GM19468 (cell line): ENCODE measurements around the gene CRTAP.
"Not testable (repeated sequence)": the region's sequence is repeated elsewhere in the genome, so short reads cannot be mapped to it uniquely, and the experiment has no call there.

Source experiments
- ATAC-seq: cut with Tn5 transposase; IDR thresholded peaks from one replicate; pipeline ENCODE4 v1.9.1; 2021; ENCODE audit warnings: mild to moderate bottlenecking, moderate library complexity, moderate number of reproducible peaks; ENCODE audit not compliant: unreplicated experiment; ENCODE audit errors: extremely low read depth

Gene CRTAP

DNA sequence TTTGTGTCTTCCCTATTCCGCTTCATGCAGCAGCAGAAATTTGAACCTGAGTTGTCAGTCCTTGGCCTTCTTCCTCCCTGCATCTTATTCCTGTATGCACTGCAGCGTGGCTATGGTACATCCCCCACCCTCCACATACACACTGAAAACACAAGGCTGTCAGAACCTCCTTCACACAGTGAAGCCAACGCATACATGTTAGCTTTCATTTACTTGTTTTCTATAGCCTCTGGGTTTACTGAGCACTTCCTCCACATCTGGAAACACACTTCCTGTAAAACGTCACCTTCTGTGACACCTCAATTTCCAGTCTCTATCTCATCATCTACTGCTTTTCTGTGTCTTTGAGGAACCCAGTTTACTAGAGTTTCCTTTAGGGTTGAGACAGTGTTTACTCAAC is 57.8 kb downstream of the CRTAP start:
- ATAC-seq: no peak

DNA sequence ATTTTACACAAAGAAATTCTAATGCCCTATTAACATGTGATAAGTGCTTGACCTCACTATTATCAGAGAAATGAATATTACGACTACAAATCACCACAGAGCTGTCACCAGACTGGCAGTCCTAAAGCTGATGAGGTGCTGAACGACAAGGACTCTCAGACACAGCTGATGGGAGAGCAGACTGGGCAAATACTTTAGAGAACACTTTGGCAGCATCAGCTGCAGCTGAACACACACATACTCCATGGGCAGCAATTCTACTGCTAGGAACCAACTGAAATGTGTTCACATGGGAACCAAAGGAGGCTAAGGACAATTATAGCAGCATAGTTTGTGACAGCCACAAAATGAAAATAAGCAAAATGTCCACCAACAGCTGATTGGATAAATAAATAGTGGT is 59.3 kb downstream of the CRTAP start:
- ATAC-seq: no peak

DNA sequence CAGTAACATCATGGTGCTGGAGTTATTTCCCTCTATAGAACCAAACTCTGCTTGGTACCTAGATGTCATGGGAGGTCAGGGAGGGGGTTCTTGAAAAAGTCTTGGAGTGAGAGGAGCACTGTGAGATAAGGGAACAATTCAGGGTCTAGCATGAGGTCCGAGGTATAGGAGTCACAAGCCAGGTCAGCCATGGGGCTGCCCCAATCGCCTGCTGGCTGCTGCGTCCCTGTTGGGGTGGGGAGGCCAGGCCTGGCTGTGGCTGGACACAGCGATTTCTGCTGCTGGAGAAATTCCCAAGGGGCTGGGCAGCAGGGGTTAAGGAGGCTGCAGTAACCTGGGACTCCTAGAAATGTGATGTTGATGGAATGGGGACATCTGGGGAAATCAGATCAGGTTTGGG is 59.9 kb downstream of the CRTAP start:
- no peak for ATAC-seq

GRCh38 chr3:33174095-33174494 is 60.3 kb downstream of the CRTAP start:
- ATAC-seq: no peak

DNA sequence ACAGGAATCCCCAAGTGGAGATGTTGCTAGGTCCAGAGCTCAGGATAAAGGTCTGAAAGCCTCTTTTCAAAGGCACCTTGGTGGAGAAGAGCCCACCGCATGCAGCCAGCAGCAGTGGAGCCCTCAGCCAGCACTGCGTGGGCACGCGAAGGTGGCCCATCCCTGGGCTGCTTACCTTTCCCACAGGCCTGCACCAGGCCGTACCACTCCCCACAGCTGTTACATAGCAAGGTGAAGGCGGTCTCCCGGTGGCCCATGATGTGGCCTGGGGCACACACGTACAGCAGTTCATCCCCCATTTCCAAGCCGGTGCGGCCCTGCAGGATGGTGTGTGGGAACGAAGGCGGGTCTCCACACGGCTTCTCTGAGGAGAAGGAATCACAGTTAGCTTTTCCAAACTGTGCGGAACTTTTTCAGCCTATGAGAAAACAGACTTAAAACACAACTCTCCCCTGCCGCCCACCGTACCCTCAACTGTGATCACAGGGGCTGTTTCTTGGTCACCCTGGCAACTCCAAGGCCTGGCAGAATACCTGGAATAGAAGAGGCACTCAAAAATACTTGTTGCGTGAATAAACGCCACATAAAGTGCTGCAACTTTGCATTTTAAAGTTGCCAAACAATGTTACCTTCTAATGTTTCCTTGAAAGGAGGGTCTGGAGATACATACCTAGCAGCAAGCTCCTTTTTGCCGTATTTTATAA is 61.0 kb downstream of the CRTAP start:
- no peak for ATAC-seq

DNA sequence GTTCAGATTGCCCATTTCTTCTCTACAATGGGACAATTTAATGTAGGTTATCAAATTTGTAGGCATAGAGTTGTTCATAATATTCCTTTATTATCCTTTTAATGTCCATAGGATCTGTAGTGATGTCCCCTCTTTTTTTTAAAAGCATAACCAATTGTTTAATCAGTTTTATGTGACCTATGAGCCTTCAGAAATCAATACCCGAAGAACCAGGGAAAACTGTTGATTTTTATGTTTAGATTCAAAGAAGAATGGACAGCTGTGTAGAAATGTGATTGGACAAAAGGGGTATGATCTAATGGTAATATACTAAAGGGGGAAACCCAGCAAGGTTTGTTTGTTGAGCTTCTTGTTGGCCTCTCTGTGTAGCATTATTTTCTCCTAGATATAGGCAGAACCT is 65.3 kb downstream of the CRTAP start:
- no peak for ATAC-seq

DNA sequence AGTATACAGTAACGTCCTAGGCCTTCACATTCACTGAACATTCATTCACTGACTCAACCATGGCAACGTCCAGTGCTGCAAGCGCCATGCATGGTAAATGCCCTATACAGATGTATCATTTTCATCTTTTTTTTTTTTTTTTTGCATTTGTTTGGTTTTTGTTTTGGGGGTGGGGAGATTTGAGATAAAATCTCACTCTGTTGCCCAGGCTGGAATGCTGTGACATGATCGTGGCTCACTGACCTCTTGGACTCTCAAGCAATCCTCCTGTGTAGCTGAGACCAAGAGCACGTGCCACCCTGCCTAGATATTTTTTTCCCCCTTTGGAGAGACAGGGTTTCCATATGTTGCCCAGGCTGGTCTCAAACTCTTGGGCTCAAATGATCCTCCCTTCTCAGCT is 67.4 kb downstream of the CRTAP start:
- ATAC-seq: no peak

DNA sequence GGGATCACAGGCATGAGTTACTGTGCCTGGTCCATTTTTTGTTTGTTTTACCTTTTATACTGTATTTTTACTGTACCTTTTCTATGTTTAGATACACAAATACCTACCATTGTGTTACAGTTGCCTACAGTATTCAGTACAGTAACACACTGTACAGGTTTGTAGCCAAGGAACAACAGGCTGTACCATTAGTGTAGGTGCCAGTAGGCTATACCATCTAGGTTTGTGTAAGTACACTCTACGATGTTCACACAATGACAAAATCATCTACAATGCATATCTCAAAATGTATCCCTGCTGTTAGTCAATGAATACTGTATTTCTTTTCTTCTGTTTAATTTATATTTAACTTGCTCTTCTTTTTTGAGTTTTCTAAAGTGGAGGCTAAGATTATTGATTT is 67.8 kb downstream of the CRTAP start:
- not testable (repeated sequence) for ATAC-seq

DNA sequence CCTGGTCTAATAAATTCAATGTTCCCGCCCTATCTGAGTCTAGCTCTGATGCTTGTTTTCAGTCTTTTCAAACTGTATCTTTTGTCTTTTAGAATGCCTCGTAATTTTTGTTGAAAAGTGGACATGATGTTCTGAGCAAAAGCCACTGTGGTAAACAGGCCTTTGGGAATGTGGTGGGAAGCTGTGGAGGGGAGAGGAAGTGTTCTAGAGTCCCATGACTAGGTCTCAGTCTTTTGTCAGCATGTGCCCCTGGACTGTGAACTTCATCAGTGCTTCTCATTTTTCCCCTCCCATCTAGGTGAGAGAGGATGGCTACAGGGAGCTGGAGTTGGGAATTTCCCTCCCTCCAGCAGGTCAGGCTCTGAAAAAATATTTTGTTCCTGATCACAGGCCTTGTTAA is 71.0 kb downstream of the CRTAP start:
- no peak for ATAC-seq

DNA sequence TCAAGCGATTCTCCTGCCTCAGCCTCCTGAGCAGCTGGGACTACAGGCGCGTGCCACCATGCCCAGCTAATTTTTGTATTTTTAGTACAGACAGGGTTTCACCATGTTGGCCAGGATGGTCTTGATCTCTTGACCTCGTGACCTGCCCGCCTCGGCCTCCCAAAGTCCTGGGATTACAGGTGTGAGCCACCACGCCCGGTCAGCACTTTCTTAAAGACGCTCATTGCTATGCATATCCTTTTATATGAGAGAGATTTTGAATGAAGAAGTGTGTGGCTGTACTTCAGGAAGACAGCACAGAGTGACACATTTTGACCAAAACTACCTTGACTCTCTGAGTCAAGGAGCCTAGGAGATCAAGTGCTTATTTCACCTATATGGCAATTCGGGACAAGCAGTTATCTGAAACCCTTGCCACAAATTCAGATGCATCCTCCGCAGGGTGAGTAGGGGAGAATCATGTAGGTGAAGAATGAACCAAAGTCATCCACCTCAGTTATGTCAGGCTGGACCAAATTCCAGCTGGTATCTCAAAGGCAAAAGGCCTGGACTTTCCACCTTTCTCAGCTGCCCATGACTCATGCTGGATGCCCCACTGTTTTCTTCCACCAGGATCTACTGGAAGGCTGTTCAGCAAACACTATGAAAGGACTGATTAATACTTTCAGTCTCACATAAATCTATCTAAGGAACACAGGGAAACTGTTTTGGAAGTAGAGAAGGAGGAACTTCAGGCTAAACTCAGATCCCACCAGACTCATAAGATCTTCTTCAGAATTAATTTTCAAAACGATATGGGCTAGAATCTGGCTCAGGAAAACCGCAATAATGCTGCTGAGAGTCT is 72.9 kb downstream of the CRTAP start:
- ATAC-seq: no peak

DNA sequence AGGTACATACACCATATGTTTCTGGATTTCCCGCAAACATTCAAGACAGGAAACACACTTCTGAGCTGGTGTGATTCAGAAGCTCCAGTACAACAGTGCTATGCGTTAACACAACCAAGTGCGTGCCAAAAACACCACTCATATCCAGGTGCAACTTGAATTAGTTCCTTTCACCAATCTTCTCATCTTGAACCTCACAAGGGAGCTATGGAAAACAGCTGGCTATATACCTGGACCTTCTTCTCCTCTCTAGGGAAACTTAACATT is 73.5 kb downstream of the CRTAP start:
- ATAC-seq: no peak

GRCh38 chr3:33194303-33194702 is 80.5 kb downstream of the CRTAP start:
- no peak for ATAC-seq

GRCh38 chr3:33196538-33196937 is 82.7 kb downstream of the CRTAP start:
- ATAC-seq: no peak
